ENCODE results near the gene GPX4. TPM values are rescaled to one million over a fixed set of nuclear protein-coding genes. Genes with fewer than 3 reads are reported as not detected.
A peak's percentile ranks its signal among the peaks of the same experiment; 100 is the strongest.

The GPX4 gene
- total and polyA plus RNA-seq, 2 donors (not counting 1 experiment from before 2014, with no cell fraction given) = 213 to 317 TPM

GRCh38 chr19:1076951-1077350, 26.8 kb upstream of the GPX4 start:
- peak; percentile 95 for DNase-seq
- Histone ChIP-seq H3K9ac (ENCODE audit: low read length) (peak overlapping the region; percentile 40), H3K4me2 (replicated peaks; ENCODE audit: low read depth, low read length, poor library complexity, severe bottlenecking) (peak overlapping the region; percentile 90), H3K27ac (ENCODE audit: low read length in 2 of 2) (peak overlapping the region; percentile 86 to 87), H3K4me1 (ENCODE audit: control insufficient read depth in 2 of 2, insufficient read depth in 2 of 2, low read length in 2 of 2) (peaks cover 68 to 94% of the 10 kb centered on the region in 2 donors), H2AFZ (ENCODE audit: insufficient read depth, low read depth, low read length, poor library complexity, severe bottlenecking) (no peak overlapping the region), H3K4me3 (ENCODE audit: control extremely low read depth in 1 of 5, extremely low read depth in 1 of 5, insufficient read depth in 1 of 5, low read depth in 2 of 5, low read length in 4 of 5) (peak overlapping the region in 4 of 5 experiments; percentile 15 to 42 (median 28)), H3K9me3 (ENCODE audit: control extremely low read depth in 1 of 3, control insufficient read depth in 2 of 3, insufficient read depth in 1 of 3, low read length in 2 of 3) (no peaks in the 10 kb centered on the region), H3K36me3 (replicated peaks in 1 of 2; ENCODE audit: control extremely low read depth in 1 of 2, control insufficient read depth in 1 of 2, extremely low read depth in 1 of 2, insufficient read depth in 2 of 2, low read length in 1 of 2) (peaks cover 0 to 84% of the 10 kb centered on the region in 2 experiments), H4K20me1 (ENCODE audit: control insufficient read depth, insufficient read depth, low read length, poor library complexity, severe bottlenecking) (peaks cover 69% of the 10 kb centered on the region), H3K27me3 (replicated peaks in 1 of 4; ENCODE audit: control extremely low read depth in 1 of 4, control insufficient read depth in 3 of 4, insufficient read depth in 4 of 4, low read length in 3 of 4) (no peaks in the 10 kb centered on the region), H3K79me2 (ENCODE audit: control insufficient read depth, insufficient read depth, low read length) (peaks cover 78% of the 10 kb centered on the region)
- no peaks in the 10 kb centered on the region for H3K27me3 Mint-ChIP-seq
- H3K4me1 Mint-ChIP-seq = peaks cover 51% of the 10 kb centered on the region
- H3K9me3 Mint-ChIP-seq (ENCODE audit: insufficient read depth) = no peaks in the 10 kb centered on the region
- intact Hi-C loops (cut with micrococcal nuclease) = loop anchor here (1.0 to 2.0 kb wide), 5 partner anchors 8 to 56 kb away; partner anchors contain the start of genes POLR2E, RNU6-2 and TMEM259
- POLR2A ChIA-PET = interaction anchor here (0.6 to 5.0 kb wide), 12 partner anchors 8 to 271 kb away, joined by 3 to 67 read pairs (median 6); partner anchors contain the start of genes ARHGAP45, CNN2, GPX4 and WDR18
- CTCF ChIA-PET = interaction anchor here (0.6 to 6.9 kb wide), 8 partner anchors 10 to 179 kb away, joined by 3 to 56 read pairs (median 4); partner anchors contain the start of genes ABCA7 and ARHGAP45
- TF ChIP-seq CTCF (IDR thresholded peaks at IDR 0.05) (no peak), EZH2 (IDR thresholded peaks at IDR 0.05; ENCODE audit: borderline replicate concordance, insufficient read depth, low read depth, low read length, poor library complexity, severe bottlenecking) (no peak)
- peak overlapping the region; percentile 81 for H3K4me3 Mint-ChIP-seq
- 1% methylated on average over 15 of the region's 16 CpGs for WGBS (ENCODE audit: insufficient coverage)
- H3K27ac Mint-ChIP-seq = peak overlapping the region; percentile 97
- ATAC-seq (ENCODE audit: low read depth) = peak; percentile 86

- H3K4me3 ChIP-seq (ENCODE audit: control extremely low read depth in 1 of 5, extremely low read depth in 1 of 5, insufficient read depth in 1 of 5, low read depth in 2 of 5, low read length in 4 of 5) = no peak overlapping the region
- peaks cover 41% of the 10 kb centered on the region for H3K4me1 Mint-ChIP-seq
- TF ChIP-seq EZH2 (IDR thresholded peaks at IDR 0.05; ENCODE audit: borderline replicate concordance, insufficient read depth, low read depth, low read length, poor library complexity, severe bottlenecking) (no peak), CTCF (IDR thresholded peaks at IDR 0.05) (no peak)
- no peaks in the 10 kb centered on the region for H3K9me3 Mint-ChIP-seq (ENCODE audit: insufficient read depth)
- intact Hi-C loops (cut with micrococcal nuclease) = no loop called here
- ATAC-seq (ENCODE audit: low read depth) (no peak), DNase-seq (no peak)
- H2AFZ ChIP-seq (ENCODE audit: insufficient read depth, low read depth, low read length, poor library complexity, severe bottlenecking) = no peak overlapping the region
- peaks cover 56% of the 10 kb centered on the region for H3K79me2 ChIP-seq (ENCODE audit: control insufficient read depth, insufficient read depth, low read length)
- H3K4me2 ChIP-seq (replicated peaks; ENCODE audit: low read depth, low read length, poor library complexity, severe bottlenecking) = no peak overlapping the region
- no peak overlapping the region for H3K27ac ChIP-seq (ENCODE audit: low read length in 2 of 2)
- no peaks in the 10 kb centered on the region for H3K27me3 ChIP-seq (replicated peaks in 1 of 4; ENCODE audit: control extremely low read depth in 1 of 4, control insufficient read depth in 3 of 4, insufficient read depth in 4 of 4, low read length in 3 of 4)
- peaks cover 0 to 81% of the 10 kb centered on the region in 2 experiments for H3K36me3 ChIP-seq (replicated peaks in 1 of 2; ENCODE audit: control extremely low read depth in 1 of 2, control insufficient read depth in 1 of 2, extremely low read depth in 1 of 2, insufficient read depth in 2 of 2, low read length in 1 of 2)
- 93% methylated on average over 43 of the region's 45 CpGs for WGBS (ENCODE audit: insufficient coverage)
- peaks cover 70% of the 10 kb centered on the region for H4K20me1 ChIP-seq (ENCODE audit: control insufficient read depth, insufficient read depth, low read length, poor library complexity, severe bottlenecking)
- no peak overlapping the region for H3K4me3 Mint-ChIP-seq
- H3K27me3 Mint-ChIP-seq = no peaks in the 10 kb centered on the region
- H3K27ac Mint-ChIP-seq = peak overlapping the region; percentile 37
- H3K9me3 ChIP-seq (ENCODE audit: control extremely low read depth in 1 of 3, control insufficient read depth in 2 of 3, insufficient read depth in 1 of 3, low read length in 2 of 3) = no peaks in the 10 kb centered on the region
- CTCF ChIA-PET = interaction anchor here (1.8 to 6.9 kb wide), 2 partner anchors 8 to 14 kb away, joined by 6 to 49 read pairs; no protein-coding TSS in a partner anchor
- H3K9ac ChIP-seq (ENCODE audit: low read length) = no peak overlapping the region
- peaks cover 49 to 84% of the 10 kb centered on the region in 2 donors for H3K4me1 ChIP-seq (ENCODE audit: control insufficient read depth in 2 of 2, insufficient read depth in 2 of 2, low read length in 2 of 2)
- POLR2A ChIA-PET = interaction anchor here (1.5 to 4.3 kb wide), 2 partner anchors 12 to 52 kb away, joined by 3 to 33 read pairs; partner anchors contain the start of genes ARHGAP45 and CNN2
Measured at GRCh38 chr19:1079566-1080111, 24.2 kb upstream of the GPX4 start.
